Activated naive CD4-positive, alpha-beta T cell treated with anti-CD3 and anti-CD28 coated beads, Interleukin-2, amount 50 U/mL, for 72 hours (primary cell): ENCODE data around the gene FERMT2. TPM values are rescaled to one million over a fixed set of nuclear protein-coding genes. Genes with fewer than 3 reads are reported as not detected.

Experiments
- ATAC-seq, 2 donors: fragments of 150-1000 bp; cut with Tn5 transposase; 2 replicates each; pipeline ENCODE4 v1.10.0; 2021; ENCODE audit warnings: mild to moderate bottlenecking in 2 of 2, moderate library complexity in 2 of 2
- DNase-seq, 2 donors: peaks; one replicate each; pipeline ENCODE4 v3.0.0; 2021 to 2022; ENCODE audit warnings: low spot score in 2 of 2
- H3K27ac Mint-ChIP-seq, 2 donors: one replicate each; pipeline ENCODE4 v1.8.0; 2022; ENCODE audit warnings: mild to moderate bottlenecking in 2 of 2, mixed read lengths in 2 of 2
- H3K36me3 Mint-ChIP-seq, 2 donors: one replicate each; pipeline ENCODE4 v1.8.0; 2022; ENCODE audit warnings: mixed read lengths in 2 of 2
- H3K9me3 Mint-ChIP-seq, 2 donors: one replicate each; pipeline ENCODE4 v1.8.0; 2022; ENCODE audit warnings: mixed read lengths in 2 of 2
- total RNA-seq, 2 donors: library from RNA; stranded (reverse); gene quantifications; one replicate each; pipeline ENCODE4 v1.2.3, GENCODE V29; 2022

The FERMT2 gene
- total RNA-seq, 2 donors from 2014 or later, result 1.0 to 1.8 TPM

GRCh38 chr14:52860910-52861309 is 89.9 kb downstream of the FERMT2 start:
- DNase-seq, result no peak
- Mint-ChIP-seq H3K9me3 (no peaks in the 10 kb centered on the region), H3K27ac (no peak overlapping the region), H3K36me3 (no peaks in the 10 kb centered on the region)
- no peak for ATAC-seq

GRCh38 chr14:52860209-52860608 is 90.6 kb downstream of the FERMT2 start:
- no peak for DNase-seq
- H3K36me3 Mint-ChIP-seq, result no peaks in the 10 kb centered on the region
- H3K9me3 Mint-ChIP-seq, result no peaks in the 10 kb centered on the region
- no peak overlapping the region for H3K27ac Mint-ChIP-seq
- ATAC-seq, result no peak

- ATAC-seq (no peak), DNase-seq (no peak)
- Mint-ChIP-seq H3K9me3 (no peaks in the 10 kb centered on the region), H3K36me3 (no peaks in the 10 kb centered on the region), H3K27ac (no peak overlapping the region)
Measured at GRCh38 chr14:52856139-52856538, 94.7 kb downstream of the FERMT2 start.

- Mint-ChIP-seq H3K9me3 (no peaks in the 10 kb centered on the region), H3K36me3 (no peaks in the 10 kb centered on the region), H3K27ac (peak overlapping the region in 1 of 2 donors; percentile 9)
- ATAC-seq (no peak), DNase-seq (no peak)
Measured at GRCh38 chr14:52853522-52853854, 97.4 kb downstream of the FERMT2 start.

- Mint-ChIP-seq H3K9me3 (no peaks in the 10 kb centered on the region), H3K36me3 (no peaks in the 10 kb centered on the region), H3K27ac (no peak overlapping the region)
- DNase-seq (no peak), ATAC-seq (no peak)
Measured at GRCh38 chr14:52852810-52853521, 97.9 kb downstream of the FERMT2 start.

- no peak overlapping the region for H3K27ac Mint-ChIP-seq
- no peak for DNase-seq
- H3K36me3 Mint-ChIP-seq, result no peaks in the 10 kb centered on the region
Measured at GRCh38 chr14:52850451-52850909, 100.4 kb downstream of the FERMT2 start.

GRCh38 chr14:52848626-52849025 is 102.2 kb downstream of the FERMT2 start:
- ATAC-seq (no peak), DNase-seq (no peak)
- Mint-ChIP-seq H3K27ac (peak overlapping the region in 1 of 2 donors; percentile 38), H3K36me3 (no peaks in the 10 kb centered on the region), H3K9me3 (no peaks in the 10 kb centered on the region)

More at GRCh38 chr14:52850451-52850909, 100.4 kb downstream of the FERMT2 start:
- no peak for ATAC-seq
- H3K9me3 Mint-ChIP-seq, result no peaks in the 10 kb centered on the region

GRCh38 chr14:52846591-52846990 is 104.3 kb downstream of the FERMT2 start:
- DNase-seq, result no peak
- Mint-ChIP-seq H3K9me3 (no peaks in the 10 kb centered on the region), H3K27ac (no peak overlapping the region), H3K36me3 (no peaks in the 10 kb centered on the region)
- no peak for ATAC-seq

GRCh38 chr14:52845081-52845480 is 105.8 kb downstream of the FERMT2 start:
- no peaks in the 10 kb centered on the region for H3K9me3 Mint-ChIP-seq

GRCh38 chr14:52844262-52845060 is 106.4 kb downstream of the FERMT2 start:
- Mint-ChIP-seq H3K9me3 (no peaks in the 10 kb centered on the region), H3K36me3 (no peaks in the 10 kb centered on the region), H3K27ac (no peak overlapping the region)
- ATAC-seq (no peak), DNase-seq (no peak)

More at GRCh38 chr14:52845081-52845480, 105.8 kb downstream of the FERMT2 start:
- DNase-seq (no peak), ATAC-seq (no peak)
- no peaks in the 10 kb centered on the region for H3K36me3 Mint-ChIP-seq
- H3K27ac Mint-ChIP-seq, result no peak overlapping the region

- DNase-seq (no peak), ATAC-seq (no peak)
Measured at GRCh38 chr14:52840877-52841276, 110.0 kb downstream of the FERMT2 start.

GRCh38 chr14:52837451-52837850 is 113.4 kb downstream of the FERMT2 start:
- no peaks in the 10 kb centered on the region for H3K36me3 Mint-ChIP-seq
- no peak overlapping the region for H3K27ac Mint-ChIP-seq
- no peaks in the 10 kb centered on the region for H3K9me3 Mint-ChIP-seq
- DNase-seq (no peak), ATAC-seq (no peak)

More at GRCh38 chr14:52840877-52841276, 110.0 kb downstream of the FERMT2 start:
- no peaks in the 10 kb centered on the region for H3K9me3 Mint-ChIP-seq
- H3K36me3 Mint-ChIP-seq, result no peaks in the 10 kb centered on the region
- no peak overlapping the region for H3K27ac Mint-ChIP-seq

GRCh38 chr14:52836063-52836462 is 114.8 kb downstream of the FERMT2 start:
- Mint-ChIP-seq H3K9me3 (no peaks in the 10 kb centered on the region), H3K36me3 (no peaks in the 10 kb centered on the region)

GRCh38 chr14:52835122-52835903 is 115.5 kb downstream of the FERMT2 start:
- Mint-ChIP-seq H3K36me3 (no peaks in the 10 kb centered on the region), H3K27ac (no peak overlapping the region), H3K9me3 (no peaks in the 10 kb centered on the region)
- DNase-seq (no peak), ATAC-seq (no peak)

More at GRCh38 chr14:52836063-52836462, 114.8 kb downstream of the FERMT2 start:
- ATAC-seq, result no peak
- no peak overlapping the region for H3K27ac Mint-ChIP-seq
- no peak for DNase-seq

- no peak for DNase-seq
- H3K27ac Mint-ChIP-seq, result no peak overlapping the region
- no peaks in the 10 kb centered on the region for H3K36me3 Mint-ChIP-seq
- ATAC-seq, result no peak
- H3K9me3 Mint-ChIP-seq, result no peaks in the 10 kb centered on the region
Measured at GRCh38 chr14:52834440-52834842, 116.4 kb downstream of the FERMT2 start.

GRCh38 chr14:52833891-52834290 is 117.0 kb downstream of the FERMT2 start:
- DNase-seq (no peak), ATAC-seq (no peak)
- no peak overlapping the region for H3K27ac Mint-ChIP-seq
- H3K36me3 Mint-ChIP-seq, result no peaks in the 10 kb centered on the region
- no peaks in the 10 kb centered on the region for H3K9me3 Mint-ChIP-seq
